Measurements from ENCODE around the gene SPAG17.

GRCh38 chr1:118204105-118204504 is 19.1 kb upstream of the SPAG17 start:
- TF ChIP-seq CTCF (conservative IDR thresholded peaks at IDR 0.05; ENCODE audit: low read length), result no peak
- no peak for TF ChIP-seq EZH2phosphoT487 (IDR thresholded peaks at IDR 0.05; ENCODE audit: borderline replicate concordance, low read depth, low read length)

Measured in OCI-LY7 (cell line).